ENCODE results near the gene SMYD3. TPM values are rescaled to one million over a fixed set of nuclear protein-coding genes. Genes with fewer than 3 reads are reported as not detected.

The SMYD3 gene
- total and polyA plus RNA-seq, 10 of the 15 experiments (the other 5 are each of a cell fraction or from before 2014, with no cell fraction given): 18.3 to 54.0 (median 24.8) TPM

DNA sequence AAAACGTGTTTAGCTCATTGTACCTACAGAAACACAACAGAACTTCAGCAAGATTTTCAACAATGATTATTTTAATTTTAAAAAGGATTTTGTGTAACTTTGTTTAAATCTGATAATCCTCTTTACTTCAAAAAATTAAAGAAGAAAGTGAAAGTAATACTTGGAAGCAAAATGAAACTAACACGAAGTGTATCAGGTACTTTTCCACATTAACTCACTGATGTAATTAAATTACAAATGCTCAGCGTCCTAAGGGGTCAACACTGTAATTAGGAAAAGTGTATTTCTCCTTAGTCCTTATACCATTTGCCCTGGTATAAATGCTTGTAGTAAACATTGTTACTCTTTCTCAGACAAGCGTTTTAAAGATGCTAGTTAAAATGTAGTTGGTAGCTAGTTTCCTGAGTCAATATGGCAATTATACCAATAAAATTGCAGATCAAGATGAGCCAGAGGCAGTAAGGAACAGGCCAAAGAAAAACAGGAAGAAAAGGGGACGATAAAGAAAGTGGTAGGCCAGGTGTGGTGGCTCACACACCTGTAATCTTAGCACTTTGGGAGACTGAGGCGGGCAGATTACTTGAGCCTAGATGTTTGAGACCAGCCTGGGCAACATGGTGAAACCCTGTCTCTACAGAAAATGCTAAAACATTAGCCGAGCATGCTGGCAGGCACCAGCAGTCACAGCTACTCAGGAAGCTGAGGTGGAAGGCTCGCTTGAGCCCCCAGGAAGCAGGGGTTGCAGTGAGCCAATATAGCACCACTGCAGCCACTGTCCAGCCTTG is 553.0 kb downstream of the SMYD3 start (continued):
- TF ChIP-seq, protein P1, sequence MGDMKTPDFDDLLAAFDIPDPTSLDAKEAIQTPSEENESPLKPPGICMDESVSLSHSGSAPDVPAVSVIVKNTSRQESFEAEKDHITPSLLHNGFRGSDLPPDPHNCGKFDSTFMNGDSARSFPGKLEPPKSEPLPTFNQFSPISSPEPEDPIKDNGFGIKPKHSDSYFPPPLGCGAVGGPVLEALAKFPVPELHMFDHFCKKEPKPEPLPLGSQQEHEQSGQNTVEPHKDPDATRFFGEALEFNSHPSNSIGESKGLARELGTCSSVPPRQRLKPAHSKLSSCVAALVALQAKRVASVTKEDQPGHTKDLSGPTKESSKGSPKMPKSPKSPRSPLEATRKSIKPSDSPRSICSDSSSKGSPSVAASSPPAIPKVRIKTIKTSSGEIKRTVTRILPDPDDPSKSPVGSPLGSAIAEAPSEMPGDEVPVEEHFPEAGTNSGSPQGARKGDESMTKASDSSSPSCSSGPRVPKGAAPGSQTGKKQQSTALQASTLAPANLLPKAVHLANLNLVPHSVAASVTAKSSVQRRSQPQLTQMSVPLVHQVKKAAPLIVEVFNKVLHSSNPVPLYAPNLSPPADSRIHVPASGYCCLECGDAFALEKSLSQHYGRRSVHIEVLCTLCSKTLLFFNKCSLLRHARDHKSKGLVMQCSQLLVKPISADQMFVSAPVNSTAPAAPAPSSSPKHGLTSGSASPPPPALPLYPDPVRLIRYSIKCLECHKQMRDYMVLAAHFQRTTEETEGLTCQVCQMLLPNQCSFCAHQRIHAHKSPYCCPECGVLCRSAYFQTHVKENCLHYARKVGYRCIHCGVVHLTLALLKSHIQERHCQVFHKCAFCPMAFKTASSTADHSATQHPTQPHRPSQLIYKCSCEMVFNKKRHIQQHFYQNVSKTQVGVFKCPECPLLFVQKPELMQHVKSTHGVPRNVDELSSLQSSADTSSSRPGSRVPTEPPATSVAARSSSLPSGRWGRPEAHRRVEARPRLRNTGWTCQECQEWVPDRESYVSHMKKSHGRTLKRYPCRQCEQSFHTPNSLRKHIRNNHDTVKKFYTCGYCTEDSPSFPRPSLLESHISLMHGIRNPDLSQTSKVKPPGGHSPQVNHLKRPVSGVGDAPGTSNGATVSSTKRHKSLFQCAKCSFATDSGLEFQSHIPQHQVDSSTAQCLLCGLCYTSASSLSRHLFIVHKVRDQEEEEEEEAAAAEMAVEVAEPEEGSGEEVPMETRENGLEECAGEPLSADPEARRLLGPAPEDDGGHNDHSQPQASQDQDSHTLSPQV (IDR thresholded peaks at IDR 0.05): no peak
- TF ChIP-seq TCF3 (IDR thresholded peaks at IDR 0.05; ENCODE audit: borderline replicate concordance, insufficient read depth, low read depth, low read length): no peak
- TF ChIP-seq NR2F1 (conservative IDR thresholded peaks at IDR 0.05): no peak
- TF ChIP-seq, protein P2, sequence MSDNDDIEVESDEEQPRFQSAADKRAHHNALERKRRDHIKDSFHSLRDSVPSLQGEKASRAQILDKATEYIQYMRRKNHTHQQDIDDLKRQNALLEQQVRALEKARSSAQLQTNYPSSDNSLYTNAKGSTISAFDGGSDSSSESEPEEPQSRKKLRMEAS (IDR thresholded peaks at IDR 0.05; ENCODE audit: low read depth, low read length): no peak
- peak; percentile 14; the same call in 1 of the 2 replicates for TF ChIP-seq SMARCA5 (IDR thresholded peaks at IDR 0.05)
- TF ChIP-seq DPF2 (IDR thresholded peaks at IDR 0.05): peak; percentile 27; the same call in 1 of the 2 replicates
